HL-60 (cell line): ENCODE results near the gene SNRPB.

ENCODE experiments used
- CTCF ChIP-seq: IDR thresholded peaks from one replicate; pipeline ENCODE4 v1.5.1; 2011; ENCODE audit warnings: low read length, control low read depth, inconsistent platforms; ENCODE audit not compliant: insufficient read depth
- REST ChIP-seq: IDR thresholded peaks from 2 replicates; pipeline ENCODE4 v1.6.1; 2012; ENCODE audit warnings: low read depth; ENCODE audit not compliant: insufficient replicate concordance

DNA sequence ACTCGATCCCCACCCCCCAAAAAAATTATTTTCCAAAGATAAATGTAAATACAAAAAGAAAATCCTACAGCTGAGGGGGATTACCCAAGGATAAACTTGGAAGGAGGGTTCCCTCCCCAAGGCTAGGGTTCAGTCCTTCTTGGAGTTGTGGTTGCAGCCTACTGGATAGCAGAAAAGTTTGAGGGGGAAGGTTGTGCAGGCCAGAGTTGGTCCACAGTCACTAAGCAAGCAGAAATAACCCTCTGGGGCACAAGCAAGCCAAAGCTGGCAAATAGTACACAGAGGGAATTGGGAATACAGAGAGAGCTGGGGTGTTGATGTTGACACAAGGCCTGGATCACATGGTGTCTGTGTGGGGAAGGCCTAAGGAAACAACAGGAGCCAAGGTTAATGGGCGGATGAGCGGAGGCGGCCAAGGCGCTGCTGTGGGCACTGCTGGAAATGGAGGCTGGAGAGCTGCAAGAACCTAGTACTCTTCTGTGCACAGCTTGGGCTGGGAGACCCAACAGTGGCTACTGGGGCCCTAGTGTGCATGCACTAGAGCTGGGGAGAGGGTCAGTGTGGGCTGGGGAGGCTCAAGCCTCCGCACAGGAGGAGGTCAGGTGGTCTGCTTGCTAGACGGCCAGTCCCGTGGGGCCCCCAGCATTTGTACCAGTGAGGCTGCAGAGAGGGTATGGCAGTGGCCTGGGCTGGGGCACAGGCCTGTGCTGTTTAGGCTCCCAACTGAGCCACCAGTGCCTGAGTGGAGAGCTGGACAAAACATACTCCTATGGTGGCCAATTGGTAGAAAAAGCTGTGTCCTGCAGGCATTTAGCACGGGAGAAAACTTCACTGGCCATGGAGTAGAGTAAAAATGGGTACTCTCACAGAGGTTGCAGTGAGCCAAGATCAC lies 5.5 kb upstream of the SNRPB start:
- no peak for TF ChIP-seq REST
- TF ChIP-seq CTCF, result no peak
